Thyroid gland (tissue), 4 donors: ENCODE results near the gene AMMECR1L.
"Not testable (repeated sequence)": the region's sequence is repeated elsewhere in the genome, so short reads cannot be mapped to it uniquely, and the experiment has no call there.

Experiments used
- POLR2A ChIP-seq, 2 donors: fragments of 450-650 bp; IDR thresholded peaks; one replicate each; pipeline ENCODE4 v1.6.1; 2017; ENCODE audit warnings: antibody characterized with exemption in 2 of 2, mild to moderate bottlenecking in 2 of 2, moderate library complexity in 1 of 2
- TF ChIP-seq, protein P1 (sequence below), 6 experiments: fragments of 200-600 bp in 3 of 6; fragments of 450-650 bp in 3 of 6; sonication (generic) in 3 of 6; IDR thresholded peaks; one replicate each; pipeline ENCODE4 v1.5.1; 2016 to 2019; ENCODE audit warnings: antibody characterized with exemption in 6 of 6, mild to moderate bottlenecking in 2 of 6, inconsistent platforms in 1 of 6, moderate library complexity in 1 of 6

DNA sequence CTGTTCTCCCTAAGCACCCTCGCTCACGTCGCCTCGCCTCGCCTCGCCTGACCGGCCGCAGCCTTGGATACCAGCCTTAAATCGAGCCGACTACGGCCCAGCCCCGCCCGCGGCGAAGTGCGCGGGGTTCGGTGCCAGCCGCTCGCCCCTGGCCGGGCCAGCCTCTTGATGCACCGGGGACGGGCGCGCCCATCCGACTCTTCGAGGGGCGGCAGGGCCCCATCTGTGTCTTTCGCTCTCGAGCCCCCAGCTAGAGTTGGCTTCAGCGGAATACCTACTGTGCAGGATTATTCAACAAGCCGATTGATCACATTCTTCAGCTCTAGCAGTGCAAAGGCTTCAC lies 808 bp upstream of the AMMECR1L start:
- not testable (repeated sequence) for TF ChIP-seq POLR2A (IDR thresholded peaks at IDR 0.05)
- TF ChIP-seq, protein P1, sequence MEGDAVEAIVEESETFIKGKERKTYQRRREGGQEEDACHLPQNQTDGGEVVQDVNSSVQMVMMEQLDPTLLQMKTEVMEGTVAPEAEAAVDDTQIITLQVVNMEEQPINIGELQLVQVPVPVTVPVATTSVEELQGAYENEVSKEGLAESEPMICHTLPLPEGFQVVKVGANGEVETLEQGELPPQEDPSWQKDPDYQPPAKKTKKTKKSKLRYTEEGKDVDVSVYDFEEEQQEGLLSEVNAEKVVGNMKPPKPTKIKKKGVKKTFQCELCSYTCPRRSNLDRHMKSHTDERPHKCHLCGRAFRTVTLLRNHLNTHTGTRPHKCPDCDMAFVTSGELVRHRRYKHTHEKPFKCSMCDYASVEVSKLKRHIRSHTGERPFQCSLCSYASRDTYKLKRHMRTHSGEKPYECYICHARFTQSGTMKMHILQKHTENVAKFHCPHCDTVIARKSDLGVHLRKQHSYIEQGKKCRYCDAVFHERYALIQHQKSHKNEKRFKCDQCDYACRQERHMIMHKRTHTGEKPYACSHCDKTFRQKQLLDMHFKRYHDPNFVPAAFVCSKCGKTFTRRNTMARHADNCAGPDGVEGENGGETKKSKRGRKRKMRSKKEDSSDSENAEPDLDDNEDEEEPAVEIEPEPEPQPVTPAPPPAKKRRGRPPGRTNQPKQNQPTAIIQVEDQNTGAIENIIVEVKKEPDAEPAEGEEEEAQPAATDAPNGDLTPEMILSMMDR (IDR thresholded peaks at IDR 0.05), result not testable (repeated sequence)
